SK-N-SH treated with all-trans-retinoic acid at 6 μM for 48 hours (cell line): ENCODE measurements around the gene USP49.
A peak's percentile ranks its signal among the peaks of the same experiment; 100 is the strongest.

Experiments
- ATAC-seq: fragments of 200-7000 bp; cut with Tn5 transposase; 3 replicates; pipeline ENCODE4 v1.9.1; 2020; ENCODE audit warnings: mild to moderate bottlenecking, moderate library complexity
- ARNTL ChIP-seq: fragments of 450-650 bp; formaldehyde crosslinking; IDR thresholded peaks from 2 replicates; pipeline ENCODE4 v1.5.0; 2020; ENCODE audit warnings: low read depth, mild to moderate bottlenecking, moderate library complexity, borderline replicate concordance
- BACH2 ChIP-seq: fragments of 250-450 bp; sonication (Bioruptor Pico); IDR thresholded peaks from 2 replicates; pipeline ENCODE4 v1.9.0; 2021; ENCODE audit warnings: mild to moderate bottlenecking, borderline replicate concordance
- ESRRG ChIP-seq: fragments of 250-450 bp; sonication (Bioruptor Pico); IDR thresholded peaks from 2 replicates; pipeline ENCODE4 v1.6.1; 2021; ENCODE audit warnings: mild to moderate bottlenecking
- GLIS3 ChIP-seq: fragments of 250-450 bp; sonication (Bioruptor Pico); IDR thresholded peaks from 2 replicates; pipeline ENCODE4 v1.5.0; 2020; ENCODE audit warnings: mild to moderate bottlenecking, moderate library complexity
- OSR1 ChIP-seq: fragments of 250-450 bp; sonication (Bioruptor Pico); IDR thresholded peaks from 2 replicates; pipeline ENCODE4 v1.8.0; 2022; ENCODE audit warnings: moderate library complexity, mild to moderate bottlenecking, inconsistent platforms
- PATZ1 ChIP-seq: fragments of 250-450 bp; sonication (Bioruptor Pico); IDR thresholded peaks from 2 replicates; pipeline ENCODE4 v1.8.0; 2020; ENCODE audit warnings: mild to moderate bottlenecking, moderate library complexity, borderline replicate concordance
- POU6F1 ChIP-seq: fragments of 250-450 bp; sonication (Bioruptor Pico); IDR thresholded peaks from 2 replicates; pipeline ENCODE4 v1.8.0; 2021; ENCODE audit warnings: low read depth, mild to moderate bottlenecking, moderate library complexity, borderline replicate concordance
- RARB ChIP-seq: fragments of 250-450 bp; sonication (Bioruptor Pico); IDR thresholded peaks from 2 replicates; pipeline ENCODE4 v1.8.0; 2021; ENCODE audit warnings: mild to moderate bottlenecking, moderate library complexity
- SNAI2 ChIP-seq: fragments of 250-450 bp; sonication (Bioruptor Pico); IDR thresholded peaks from 2 replicates; pipeline ENCODE4 v1.5.0; 2020; ENCODE audit warnings: mild to moderate bottlenecking, moderate library complexity
- TCF4 ChIP-seq: fragments of 250-450 bp; sonication (Bioruptor Pico); IDR thresholded peaks from 2 replicates; pipeline ENCODE4 v1.8.0; 2021; ENCODE audit warnings: mild to moderate bottlenecking, moderate library complexity, borderline replicate concordance
- TOX ChIP-seq: fragments of 250-450 bp; sonication (Bioruptor Pico); IDR thresholded peaks from 2 replicates; pipeline ENCODE4 v1.8.0; 2021; ENCODE audit warnings: mild to moderate bottlenecking, moderate library complexity, borderline replicate concordance
- TSHZ2 ChIP-seq: fragments of 250-450 bp; sonication (Bioruptor Pico); IDR thresholded peaks from 2 replicates; pipeline ENCODE4 v1.5.0; 2020; ENCODE audit warnings: mild to moderate bottlenecking, moderate library complexity
- ZFP30 ChIP-seq: fragments of 450-650 bp; formaldehyde crosslinking; IDR thresholded peaks from 2 replicates; pipeline ENCODE4 v1.5.0; 2022; ENCODE audit warnings: mild to moderate bottlenecking, moderate library complexity
- ZNF565 ChIP-seq: fragments of 450-650 bp; formaldehyde crosslinking; conservative IDR thresholded peaks from 2 replicates; pipeline ENCODE4 v1.5.0; 2020; ENCODE audit warnings: low read depth, mild to moderate bottlenecking, moderate library complexity
- ZNF70 ChIP-seq: fragments of 450-650 bp; formaldehyde crosslinking; IDR thresholded peaks from 2 replicates; pipeline ENCODE4 v1.5.0; 2020; ENCODE audit warnings: mild to moderate bottlenecking, moderate library complexity
- ZNF8 ChIP-seq: fragments of 450-650 bp; formaldehyde crosslinking; IDR thresholded peaks from 2 replicates; pipeline ENCODE4 v1.5.0; 2020; ENCODE audit warnings: mild to moderate bottlenecking, moderate library complexity

USP49 gene

GRCh38 chr6:41785689-41786450 lies 109.3 kb downstream of the USP49 start:
- ATAC-seq: peak; percentile 28
- TF ChIP-seq ZNF8 (no peak), ZNF565 (CRISPR knock-in tag) (no peak), GLIS3 (CRISPR knock-in tag) (no peak), ZNF70 (CRISPR knock-in tag) (no peak), ESRRG (CRISPR knock-in tag) (no peak), TOX (CRISPR knock-in tag) (no peak), BACH2 (CRISPR knock-in tag) (no peak), TSHZ2 (no peak)

- TF ChIP-seq OSR1 (CRISPR knock-in tag) (no peak), TCF4 (CRISPR knock-in tag) (no peak), RARB (no peak), ZNF565 (CRISPR knock-in tag) (no peak), ARNTL (CRISPR knock-in tag) (no peak), POU6F1 (CRISPR knock-in tag) (no peak), ZFP30 (CRISPR knock-in tag) (no peak), TSHZ2 (no peak), PATZ1 (CRISPR knock-in tag) (no peak)
- ATAC-seq: no peak
These were observed 109.9 kb downstream of the USP49 start for GRCh38 chr6:41785254-41785653.

- TF ChIP-seq SNAI2 (CRISPR knock-in tag) (no peak), TSHZ2 (no peak), ZNF70 (CRISPR knock-in tag) (no peak), ZFP30 (CRISPR knock-in tag) (no peak), GLIS3 (CRISPR knock-in tag) (no peak)
- ATAC-seq: no peak
These were observed 110.5 kb downstream of the USP49 start for GRCh38 chr6:41784581-41785171.
